HEK293T (cell line): Measurements from ENCODE around the gene ENO2.

Experiments
- CTCF ChIA-PET: fragments of 350-600 bp; formaldehyde crosslinking; extraction: SDS; loops from one replicate; lab custom pipeline; 2021; ENCODE audit warnings: antibody characterized with exemption, inconsistent platforms; lab: Yijun Ruan, JAX
- POLR2A ChIA-PET: fragments of 350-600 bp; formaldehyde crosslinking; extraction: SDS; loops from one replicate; lab custom pipeline; 2020; ENCODE audit warnings: antibody characterized with exemption, inconsistent platforms; lab: Yijun Ruan, JAX
- DNase-seq: peaks from one replicate; pipeline ENCODE4 v3.0.0; 2012; ENCODE audit warnings: mixed read lengths; ENCODE audit errors: extremely low spot score
- ARNT ChIP-seq: fragments of 450-650 bp; IDR thresholded peaks from 2 replicates; pipeline ENCODE4 v1.6.1; 2017; ENCODE audit warnings: mild to moderate bottlenecking
- BHLHE40 ChIP-seq: fragments of 450-650 bp; IDR thresholded peaks from 2 replicates; pipeline ENCODE4 v1.6.1; 2016; ENCODE audit warnings: mild to moderate bottlenecking, moderate library complexity, borderline replicate concordance
- CTBP1 ChIP-seq: fragments of 450-650 bp; IDR thresholded peaks from 2 replicates; pipeline ENCODE4 v1.6.1; 2016; ENCODE audit warnings: borderline replicate concordance
- ELF4 ChIP-seq: fragments of 450-650 bp; IDR thresholded peaks from 2 replicates; pipeline ENCODE4 v1.6.1; 2017; ENCODE audit warnings: antibody characterized with exemption
- FOXA1 ChIP-seq: fragments of 450-650 bp; IDR thresholded peaks from 2 replicates; pipeline ENCODE4 v1.6.1; 2016; ENCODE audit warnings: mild to moderate bottlenecking
- FOXK2 ChIP-seq: fragments of 450-650 bp; IDR thresholded peaks from 2 replicates; pipeline ENCODE4 v1.6.1; 2016; ENCODE audit warnings: mild to moderate bottlenecking
- FOXM1 ChIP-seq: fragments of 450-650 bp; IDR thresholded peaks from 2 replicates; pipeline ENCODE4 v1.6.1; 2017; ENCODE audit warnings: mild to moderate bottlenecking, borderline replicate concordance
- HDGF ChIP-seq: fragments of 450-650 bp; IDR thresholded peaks from 2 replicates; pipeline ENCODE4 v1.6.1; 2017; ENCODE audit warnings: antibody characterized with exemption, borderline replicate concordance
- L3MBTL2 ChIP-seq: fragments of 450-650 bp; conservative IDR thresholded peaks from 2 replicates; pipeline ENCODE4 v1.6.1; 2016; ENCODE audit warnings: mild to moderate bottlenecking
- LEF1 ChIP-seq: fragments of 450-650 bp; IDR thresholded peaks from 2 replicates; pipeline ENCODE4 v1.6.1; 2017; ENCODE audit warnings: mild to moderate bottlenecking, borderline replicate concordance
- NFRKB ChIP-seq: fragments of 450-650 bp; IDR thresholded peaks from 2 replicates; pipeline ENCODE4 v1.6.1; 2016; ENCODE audit warnings: mild to moderate bottlenecking, moderate library complexity
- SP1 ChIP-seq: fragments of 450-650 bp; IDR thresholded peaks from 2 replicates; pipeline ENCODE4 v1.6.1; 2017
- SUZ12 ChIP-seq: fragments of 450-650 bp; IDR thresholded peaks from 2 replicates; pipeline ENCODE4 v1.6.1; 2016; ENCODE audit warnings: mild to moderate bottlenecking
- TARDBP ChIP-seq: fragments of 450-650 bp; IDR thresholded peaks from 2 replicates; pipeline ENCODE4 v1.6.1; 2016
- ZNF384 ChIP-seq: fragments of 450-650 bp; IDR thresholded peaks from 2 replicates; pipeline ENCODE4 v1.6.1; 2016
- TF ChIP-seq, protein P1 (sequence below): fragments of 450-650 bp; IDR thresholded peaks from 2 replicates; pipeline ENCODE4 v1.6.1; 2016

The ENO2 gene

DNA sequence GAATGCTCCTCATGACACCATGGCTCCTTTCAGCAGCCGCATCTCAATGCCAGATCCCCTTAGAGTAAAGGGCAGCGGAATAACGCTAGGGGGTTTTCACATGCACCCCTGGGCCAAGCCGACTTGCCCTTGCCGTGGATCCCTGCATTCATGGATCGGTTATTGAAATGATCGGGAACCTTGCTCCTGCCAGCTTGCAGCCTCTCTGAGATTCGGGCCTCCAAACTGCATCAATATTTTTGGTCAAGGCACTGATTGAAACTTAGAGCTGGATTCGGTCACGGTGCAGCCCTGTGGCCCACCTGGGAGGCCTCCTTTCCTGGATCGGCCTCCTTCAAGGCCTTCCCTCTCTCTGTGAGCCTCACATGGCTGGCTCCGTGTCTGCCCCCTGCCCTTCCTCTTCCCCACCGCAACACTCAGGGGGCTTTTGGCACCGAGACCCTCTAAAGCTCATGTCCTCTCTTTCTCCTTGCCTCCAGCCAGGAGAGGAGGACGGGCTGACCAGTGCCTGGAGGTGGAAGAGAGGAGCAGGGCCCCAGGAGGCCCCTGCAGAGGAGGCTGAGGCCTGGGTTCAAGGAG lies 38.6 kb downstream of the ENO2 start:
- ChIA-PET CTCF (interaction anchor here (1.0 to 1.1 kb wide), 2 partner anchors 9 to 12 kb away, joined by 4 to 5 read pairs; no protein-coding TSS in a partner anchor), POLR2A (interaction anchor here (1.8 to 3.3 kb wide), 2 partner anchors 9 kb away, joined by 15 to 21 read pairs; partner anchors contain the start of genes C12orf57 and RNU7-1)
- no peak for TF ChIP-seq FOXM1
- TF ChIP-seq ARNT: no peak
- no peak for TF ChIP-seq ZNF384
- no peak for TF ChIP-seq ELF4
- TF ChIP-seq HDGF: no peak
- TF ChIP-seq CTBP1: no peak
- no peak for TF ChIP-seq FOXK2
- DNase-seq: no peak

DNA sequence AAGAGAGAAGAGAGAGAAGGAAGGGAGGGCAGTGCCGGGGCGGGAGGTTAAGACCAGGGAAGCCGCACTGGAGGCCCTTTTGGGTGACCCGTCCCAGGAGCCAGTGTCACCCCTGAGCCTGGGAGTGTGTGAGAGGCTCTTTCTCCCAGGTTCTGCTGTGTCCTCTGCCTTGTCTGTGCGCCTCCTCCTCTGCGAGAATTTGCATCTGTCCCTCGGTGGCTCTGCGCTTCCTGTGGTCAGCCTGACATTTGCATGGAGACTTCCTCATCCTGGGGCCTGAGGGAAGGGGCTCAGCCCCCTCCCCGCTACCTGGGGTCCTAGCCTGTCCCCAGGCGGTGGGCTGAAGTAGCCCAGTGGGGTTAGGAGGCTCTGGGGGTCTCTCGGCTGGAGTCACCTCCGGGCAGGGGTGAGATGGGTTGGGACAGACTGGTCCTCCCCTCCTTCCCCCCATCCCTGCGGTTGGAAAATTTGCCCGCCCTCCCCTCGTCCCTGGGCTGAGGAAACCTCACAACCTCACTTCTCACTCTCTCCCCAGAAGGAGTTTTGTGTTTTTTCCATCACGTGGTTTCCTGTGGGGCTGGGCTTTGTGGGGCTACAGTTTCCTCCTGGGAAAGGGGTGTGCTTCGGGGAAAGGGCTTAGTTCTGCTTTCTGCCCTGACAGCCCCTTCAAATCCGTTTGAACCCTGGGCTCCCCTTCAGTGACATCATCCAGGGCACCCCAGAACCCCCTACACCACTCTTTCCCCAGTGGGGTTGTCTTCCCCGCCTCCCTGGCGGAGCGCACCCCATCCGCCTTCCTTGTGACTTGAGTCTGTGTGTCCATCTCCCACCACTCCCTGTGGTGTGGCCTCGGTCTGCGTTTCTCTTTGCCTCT lies 39.3 kb downstream of the ENO2 start:
- DNase-seq: no peak
- no peak for TF ChIP-seq ELF4
- no peak for TF ChIP-seq HDGF
- TF ChIP-seq L3MBTL2: no peak
- TF ChIP-seq NFRKB: no peak
- no peak for TF ChIP-seq SUZ12
- POLR2A ChIA-PET: interaction anchor here (1.8 to 13.3 kb wide), 4 partner anchors 8 to 16 kb away, joined by 4 to 450 read pairs (median 18); partner anchors contain the start of genes C12orf57 and RNU7-1
- CTCF ChIA-PET: interaction anchor here (0.7 kb wide), 1 partner anchor 200 kb away, joined by 3 read pairs; no protein-coding TSS in a partner anchor

DNA sequence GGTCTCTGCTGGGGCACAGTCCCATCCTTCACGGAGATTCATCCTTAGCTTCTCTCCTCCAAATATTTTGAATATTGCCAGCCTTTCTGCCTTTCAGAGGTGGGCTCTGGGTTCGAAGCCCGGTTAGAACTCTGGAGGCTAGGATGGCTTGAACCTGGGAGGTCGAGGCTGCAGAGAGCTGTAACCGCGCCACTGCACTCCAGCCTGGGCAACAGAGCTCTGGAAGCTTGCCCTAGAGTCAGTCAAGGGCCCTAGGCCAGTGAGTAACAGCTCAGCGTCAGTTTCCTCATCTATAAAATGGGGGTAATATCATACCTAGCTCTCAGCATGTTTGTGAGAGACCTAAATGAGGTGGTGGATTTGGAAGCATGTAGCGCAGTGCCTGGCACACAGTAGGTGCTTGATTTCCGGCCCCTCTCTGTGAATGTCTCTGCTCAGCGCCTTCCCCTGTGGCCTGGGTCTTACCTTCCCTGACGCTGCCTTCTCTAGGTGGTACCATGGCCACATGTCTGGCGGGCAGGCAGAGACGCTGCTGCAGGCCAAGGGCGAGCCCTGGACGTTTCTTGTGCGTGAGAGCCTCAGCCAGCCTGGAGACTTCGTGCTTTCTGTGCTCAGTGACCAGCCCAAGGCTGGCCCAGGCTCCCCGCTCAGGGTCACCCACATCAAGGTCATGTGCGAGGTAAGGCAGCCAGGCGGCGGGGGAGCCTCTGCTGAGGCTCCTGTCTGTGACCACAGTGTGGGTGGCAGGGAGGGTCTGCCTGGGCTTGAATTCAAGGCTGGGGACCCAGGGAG lies 40.1 kb downstream of the ENO2 start:
- ChIA-PET POLR2A (interaction anchor here (2.1 to 13.3 kb wide), 2 partner anchors 8 to 15 kb away, joined by 4 to 450 read pairs; partner anchors contain the start of genes C12orf57 and RNU7-1), CTCF (interaction anchor here (0.7 kb wide), 1 partner anchor 201 kb away, joined by 3 read pairs; no protein-coding TSS in a partner anchor)
- TF ChIP-seq HDGF (no peak), SP1 (no peak), LEF1 (no peak), L3MBTL2 (no peak), NFRKB (no peak), ELF4 (no peak), FOXM1 (no peak), CTBP1 (no peak), ARNT (no peak), FOXK2 (no peak), SUZ12 (no peak), ZNF384 (no peak), BHLHE40 (no peak), FOXA1 (no peak), TARDBP (no peak)
- TF ChIP-seq, protein P1, sequence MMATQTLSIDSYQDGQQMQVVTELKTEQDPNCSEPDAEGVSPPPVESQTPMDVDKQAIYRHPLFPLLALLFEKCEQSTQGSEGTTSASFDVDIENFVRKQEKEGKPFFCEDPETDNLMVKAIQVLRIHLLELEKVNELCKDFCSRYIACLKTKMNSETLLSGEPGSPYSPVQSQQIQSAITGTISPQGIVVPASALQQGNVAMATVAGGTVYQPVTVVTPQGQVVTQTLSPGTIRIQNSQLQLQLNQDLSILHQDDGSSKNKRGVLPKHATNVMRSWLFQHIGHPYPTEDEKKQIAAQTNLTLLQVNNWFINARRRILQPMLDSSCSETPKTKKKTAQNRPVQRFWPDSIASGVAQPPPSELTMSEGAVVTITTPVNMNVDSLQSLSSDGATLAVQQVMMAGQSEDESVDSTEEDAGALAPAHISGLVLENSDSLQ: no peak

DNA sequence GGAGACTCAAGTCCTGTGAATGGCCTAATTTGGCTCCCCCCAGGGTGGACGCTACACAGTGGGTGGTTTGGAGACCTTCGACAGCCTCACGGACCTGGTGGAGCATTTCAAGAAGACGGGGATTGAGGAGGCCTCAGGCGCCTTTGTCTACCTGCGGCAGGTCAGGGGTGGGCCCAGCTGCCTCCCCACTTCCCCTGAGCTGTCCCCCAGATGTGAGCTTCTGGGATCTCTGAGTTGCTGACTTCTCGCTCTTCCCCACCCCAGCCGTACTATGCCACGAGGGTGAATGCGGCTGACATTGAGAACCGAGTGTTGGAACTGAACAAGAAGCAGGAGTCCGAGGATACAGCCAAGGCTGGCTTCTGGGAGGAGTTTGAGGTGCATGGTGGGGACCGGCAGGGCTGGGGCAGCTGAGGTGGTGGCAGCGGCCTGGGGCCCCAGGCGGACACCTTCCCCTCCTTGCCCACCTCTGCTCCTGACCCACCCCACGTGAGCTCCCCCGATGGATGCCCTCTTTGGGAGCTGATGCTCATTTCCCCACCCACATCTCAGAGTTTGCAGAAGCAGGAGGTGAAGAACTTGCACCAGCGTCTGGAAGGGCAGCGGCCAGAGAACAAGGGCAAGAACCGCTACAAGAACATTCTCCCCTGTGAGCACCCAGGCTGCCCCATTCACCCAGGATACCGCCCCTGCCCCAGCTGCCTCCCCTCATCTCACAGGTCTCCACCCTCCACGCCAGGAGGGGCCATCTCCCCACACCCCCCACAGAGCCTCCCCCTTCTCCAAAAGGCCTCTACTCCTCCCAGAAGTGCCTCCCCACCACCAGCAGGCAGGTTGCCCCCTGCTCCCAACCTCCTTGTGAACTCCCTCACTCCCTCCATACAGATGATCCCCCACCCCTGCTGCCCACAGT lies 41.0 kb downstream of the ENO2 start:
- ChIA-PET CTCF (interaction anchor here (1.1 kb wide), 1 partner anchor 9 kb away, joined by 3 read pairs; no protein-coding TSS in a partner anchor), POLR2A (interaction anchor here (2.1 to 13.3 kb wide), 2 partner anchors 9 to 14 kb away, joined by 4 to 450 read pairs; partner anchors contain the start of genes C12orf57 and RNU7-1)
- TF ChIP-seq FOXA1: no peak
- no peak for TF ChIP-seq TARDBP
- no peak for TF ChIP-seq ZNF384
- no peak for TF ChIP-seq ELF4
- TF ChIP-seq SP1: no peak
- TF ChIP-seq FOXK2: no peak
- DNase-seq: no peak

More for the DNA sequence above, 40.1 kb downstream of the ENO2 start:
- no peak for DNase-seq

DNA sequence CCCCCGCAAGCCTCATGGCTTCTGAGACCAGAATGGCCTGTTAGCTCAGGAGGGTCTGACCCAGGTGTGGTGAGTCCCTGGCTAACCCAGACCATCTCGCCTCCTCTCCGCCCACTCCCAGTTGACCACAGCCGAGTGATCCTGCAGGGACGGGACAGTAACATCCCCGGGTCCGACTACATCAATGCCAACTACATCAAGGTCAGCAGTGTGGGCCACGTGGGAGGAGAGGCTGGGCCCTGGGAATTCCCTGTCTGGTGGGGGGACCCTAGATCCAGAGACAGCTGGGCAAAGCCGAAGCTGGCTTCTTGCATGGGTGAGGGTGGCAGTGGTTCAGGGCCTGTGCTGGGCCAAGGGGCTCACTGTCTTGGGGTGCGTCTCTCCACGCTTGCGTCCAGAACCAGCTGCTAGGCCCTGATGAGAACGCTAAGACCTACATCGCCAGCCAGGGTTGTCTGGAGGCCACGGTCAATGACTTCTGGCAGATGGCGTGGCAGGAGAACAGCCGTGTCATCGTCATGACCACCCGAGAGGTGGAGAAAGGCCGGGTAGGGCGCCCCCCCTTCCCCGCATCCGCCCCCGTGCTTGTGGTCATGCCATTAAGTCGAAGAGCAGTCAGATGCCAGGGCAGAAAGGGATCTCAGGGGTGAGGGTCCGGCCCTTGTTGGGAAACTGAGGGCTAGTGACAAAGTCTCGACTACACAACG lies 41.8 kb downstream of the ENO2 start:
- ChIA-PET CTCF (interaction anchor here (1.1 to 1.2 kb wide), 2 partner anchors 8 to 12 kb away, joined by 3 to 5 read pairs; partner anchors contain the start of genes C12orf57 and RNU7-1), POLR2A (interaction anchor here (0.7 to 13.3 kb wide), 4 partner anchors 10 to 18 kb away, joined by 3 to 450 read pairs (median 4); partner anchors contain the start of genes C12orf57 and RNU7-1)
- DNase-seq: no peak

More for the DNA sequence above, 41.8 kb downstream of the ENO2 start:
- TF ChIP-seq L3MBTL2 (no peak), FOXA1 (no peak), ARNT (no peak), NFRKB (no peak), ELF4 (no peak), FOXK2 (no peak), SUZ12 (no peak), TARDBP (no peak), BHLHE40 (no peak), CTBP1 (no peak), LEF1 (no peak), FOXM1 (no peak), HDGF (no peak)
- TF ChIP-seq, protein P1: no peak
